Hematopoietic multipotent progenitor cell treated with erythropoietin and hydrocortisone succinate and interleukin-3 and kit ligand, for 15 days (in vitro differentiated cells): ENCODE data around the gene THNSL1.

Source experiments
- DNase-seq: peaks from one replicate; pipeline ENCODE4 v3.0.0-alpha.2; 2015; ENCODE audit warnings: low spot score

THNSL1 gene

GRCh38 chr10:25061125-25061524 is 44.7 kb downstream of the THNSL1 start:
- no peak for DNase-seq

GRCh38 chr10:25061711-25062449 is 45.5 kb downstream of the THNSL1 start:
- DNase-seq: no peak

- DNase-seq: no peak
Measured at GRCh38 chr10:25063157-25063556, 46.7 kb downstream of the THNSL1 start.

GRCh38 chr10:25063644-25064043 is 47.2 kb downstream of the THNSL1 start:
- DNase-seq: no peak

GRCh38 chr10:25064401-25064800 is 48.0 kb downstream of the THNSL1 start:
- DNase-seq: no peak

- no peak for DNase-seq
Measured at GRCh38 chr10:25065761-25066476, 49.5 kb downstream of the THNSL1 start.

GRCh38 chr10:25068152-25069058 is 52.0 kb downstream of the THNSL1 start:
- DNase-seq: no peak

- DNase-seq: no peak
Measured at GRCh38 chr10:25071227-25071626, 54.8 kb downstream of the THNSL1 start.

GRCh38 chr10:25072786-25073185 is 56.4 kb downstream of the THNSL1 start:
- DNase-seq: no peak

GRCh38 chr10:25075825-25076224 is 59.4 kb downstream of the THNSL1 start:
- no peak for DNase-seq
